Urinary bladder (tissue), 4 donors: ENCODE measurements around the gene AMER3. TPM values are rescaled to one million over a fixed set of nuclear protein-coding genes. Genes with fewer than 3 reads are reported as not detected.
"Not testable (repeated sequence)": the region's sequence is repeated elsewhere in the genome, so short reads cannot be mapped to it uniquely, and the experiment has no call there.

Experiments
- DNase-seq: peaks from one replicate; pipeline ENCODE4 v3.0.0-alpha.2; 2015; ENCODE audit errors: extremely low spot score
- H3K27ac ChIP-seq: one replicate; pipeline ENCODE4 v1.5.1; 2013; ENCODE audit warnings: low read depth, mild to moderate bottlenecking, moderate library complexity
- H3K36me3 ChIP-seq: one replicate; pipeline ENCODE4 v1.6.1; 2013; ENCODE audit warnings: mild to moderate bottlenecking, moderate library complexity; ENCODE audit not compliant: insufficient read depth
- H3K4me1 ChIP-seq: one replicate; pipeline ENCODE4 v1.6.1; 2013; ENCODE audit warnings: mild to moderate bottlenecking, moderate library complexity; ENCODE audit not compliant: insufficient read depth
- H3K4me3 ChIP-seq: one replicate; pipeline ENCODE4 v1.5.1; 2013; ENCODE audit warnings: low read depth, low read length
- whole genome bisulfite sequencing: extraction: QIAGEN DNeasy Blood & Tissue Kit; methylation state at CpG from one replicate; pipeline ENCODE4 v1.1.7; 2013; 5-methylcytosine and 5-hydroxymethylcytosine counted together
- polyA plus RNA-seq: library from polyadenylated mRNA; stranded (reverse); fragments of 200-250 nt; gene quantifications from one replicate; pipeline ENCODE4 v1.2.3, GENCODE V29; 2013
- total RNA-seq: library from RNA; depleted of rRNA; stranded (reverse); fragments of >200 nt; gene quantifications from one replicate; pipeline ENCODE4 v1.2.3, GENCODE V29; 2014
- donor health status: healthy with polysubstance abuse.
- donor health status: healthy.

AMER3 gene, protein sequence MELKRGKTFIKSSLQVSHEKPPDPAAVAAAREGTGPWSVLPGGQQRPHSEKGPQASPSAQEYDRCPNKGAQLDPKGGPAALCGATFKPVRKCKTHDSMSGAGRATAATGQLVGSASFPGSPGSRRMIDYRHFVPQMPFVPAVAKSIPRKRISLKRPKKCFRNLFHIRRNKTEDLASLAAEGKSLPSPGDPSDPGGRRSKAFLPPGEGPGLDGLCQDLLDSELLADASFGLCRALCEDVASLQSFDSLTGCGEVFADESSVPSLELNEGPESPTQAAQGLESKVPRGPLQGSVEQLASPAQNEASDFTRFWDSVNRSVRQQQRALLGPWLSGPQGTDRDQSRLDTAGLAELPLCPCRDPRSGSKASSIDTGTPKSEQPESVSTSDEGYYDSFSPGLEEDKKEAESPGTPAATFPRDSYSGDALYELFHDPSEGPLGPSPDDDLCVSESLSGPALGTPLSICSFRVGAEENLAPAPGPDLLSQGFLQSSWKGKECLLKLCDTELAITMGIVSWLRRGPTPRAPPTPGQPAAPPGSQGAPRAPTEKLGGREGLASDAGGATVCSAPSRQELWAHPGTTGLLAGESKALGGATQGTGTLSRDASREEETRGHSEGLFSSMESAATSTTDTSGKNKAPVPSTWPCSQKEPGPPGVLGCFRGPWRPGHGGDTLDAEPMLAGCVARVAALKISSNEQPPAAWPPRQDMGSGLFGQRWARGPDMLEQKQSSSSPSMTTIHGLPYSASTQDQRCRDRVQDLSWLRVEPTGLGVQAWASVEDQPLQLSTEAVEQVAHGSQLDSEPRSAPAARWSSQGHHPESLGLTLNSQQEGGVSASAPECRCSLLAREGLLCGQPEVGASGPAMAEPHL
- total RNA-seq (0.42 TPM), polyA plus RNA-seq (0.05 TPM)

- WGBS: 2% methylated on average over 43 of the region's 43 CpGs
- no peaks in the 10 kb centered on the region for H3K36me3 ChIP-seq
- DNase-seq: no peak
- H3K4me3 ChIP-seq: peak within 1 kb of the TSS; percentile 39
- H3K27ac ChIP-seq: no peak within 1 kb of the TSS
- no peaks in the 10 kb centered on the region for H3K4me1 ChIP-seq
Measured at GRCh38 chr2:130755256-130756052, at the start of gene AMER3. Gene AMER3, plus strand, starts transcription at chr2:130755540. Its CDS starts 6,533 bp downstream, at chr2:130762073.

- H3K4me1 ChIP-seq, H3K4me3 ChIP-seq, H3K36me3 ChIP-seq, H3K27ac ChIP-seq, DNase-seq: not testable (repeated sequence)
- WGBS: no CpG with 5 or more reads among the region's 2 CpGs
Measured at GRCh38 chr2:130714795-130715194, 40.5 kb upstream of the AMER3 start.

DNA sequence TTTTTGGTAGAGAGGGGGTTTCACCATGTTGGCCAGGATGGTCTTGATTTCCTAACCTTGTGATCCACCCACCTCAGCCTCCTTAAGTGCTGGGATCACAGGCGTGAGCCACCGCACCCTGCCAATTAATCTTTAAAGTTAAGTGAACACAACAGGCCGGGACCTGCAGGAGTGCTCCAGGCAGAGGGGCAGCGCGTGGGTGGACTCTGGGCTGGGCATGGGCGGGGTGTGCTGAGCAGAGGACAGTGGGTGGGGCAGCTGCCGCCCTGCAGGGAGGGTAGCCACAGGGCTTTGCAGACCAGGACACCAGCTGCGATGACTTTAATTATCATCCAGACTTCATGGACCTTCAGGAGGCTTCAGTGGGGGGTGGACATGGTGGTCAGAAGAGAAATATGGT is 35.3 kb upstream of the AMER3 start:
- H3K27ac ChIP-seq: no peak overlapping the region
- no peaks in the 10 kb centered on the region for H3K4me1 ChIP-seq
- no peak for DNase-seq
- H3K4me3 ChIP-seq: no peak overlapping the region
- WGBS: 88% methylated on average over 8 of the region's 8 CpGs
- H3K36me3 ChIP-seq: no peaks in the 10 kb centered on the region

DNA sequence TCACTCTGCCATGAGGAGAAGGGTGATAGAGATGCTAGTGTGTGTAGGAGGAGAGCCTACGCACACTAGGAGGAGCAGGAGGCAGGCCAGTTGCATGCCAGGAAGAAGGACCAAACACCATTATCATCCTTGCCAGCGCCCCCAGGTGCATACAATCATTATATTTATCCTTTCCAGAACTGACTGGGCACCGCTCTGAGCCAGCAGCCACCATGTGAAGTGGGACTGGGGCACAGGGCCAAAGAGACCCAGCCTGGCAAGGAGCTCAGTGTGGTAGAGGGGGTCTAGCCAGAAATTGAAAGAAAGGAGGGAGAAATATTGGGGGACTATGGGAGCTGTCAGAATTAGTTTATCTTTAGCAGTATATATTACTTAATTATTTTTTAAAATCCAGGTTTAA is 34.8 kb upstream of the AMER3 start:
- no peak for DNase-seq
- WGBS: 82% methylated on average over 3 of the region's 3 CpGs
- Histone ChIP-seq H3K4me1 (no peaks in the 10 kb centered on the region), H3K4me3 (no peak overlapping the region), H3K36me3 (no peaks in the 10 kb centered on the region), H3K27ac (no peak overlapping the region)

GRCh38 chr2:130724455-130724854 is 30.9 kb upstream of the AMER3 start:
- DNase-seq: no peak
- no peak overlapping the region for H3K27ac ChIP-seq
- no peaks in the 10 kb centered on the region for H3K36me3 ChIP-seq
- H3K4me1 ChIP-seq: peaks cover 2% of the 10 kb centered on the region
- no peak overlapping the region for H3K4me3 ChIP-seq
- WGBS: 87% methylated on average over 2 of the region's 2 CpGs

DNA sequence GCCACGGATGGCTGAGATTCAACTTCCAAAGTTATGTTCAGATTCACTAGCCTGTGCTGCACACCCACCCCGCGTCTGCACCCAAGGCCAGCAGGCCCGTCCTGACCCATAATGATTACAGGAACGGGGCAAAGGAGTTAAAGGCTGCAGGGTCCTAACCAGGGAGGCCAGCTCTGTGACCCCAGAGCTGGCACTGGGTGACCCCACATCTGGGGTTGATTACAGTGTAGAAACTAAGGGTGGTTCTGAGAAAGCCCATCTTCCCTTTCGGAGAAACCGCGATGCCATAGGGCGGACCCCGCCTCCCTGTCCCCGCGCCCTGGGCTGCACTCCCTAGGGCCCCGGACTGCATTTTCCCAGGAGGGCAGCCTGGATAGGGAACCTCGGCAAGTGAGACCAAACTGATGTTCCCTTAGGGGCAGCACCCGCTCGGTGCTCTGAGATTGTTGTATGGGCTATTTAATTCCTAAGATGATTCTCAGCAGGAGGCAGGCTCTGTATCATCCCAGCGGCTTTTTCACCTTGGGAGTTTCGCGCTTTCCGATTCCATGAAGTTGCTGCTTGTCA is 28.6 kb upstream of the AMER3 start:
- Histone ChIP-seq H3K27ac (no peak overlapping the region), H3K36me3 (no peaks in the 10 kb centered on the region), H3K4me3 (peak overlapping the region; percentile 40), H3K4me1 (peaks cover 2% of the 10 kb centered on the region)
- 11% methylated on average over 20 of the region's 20 CpGs for WGBS
- DNase-seq: no peak

DNA sequence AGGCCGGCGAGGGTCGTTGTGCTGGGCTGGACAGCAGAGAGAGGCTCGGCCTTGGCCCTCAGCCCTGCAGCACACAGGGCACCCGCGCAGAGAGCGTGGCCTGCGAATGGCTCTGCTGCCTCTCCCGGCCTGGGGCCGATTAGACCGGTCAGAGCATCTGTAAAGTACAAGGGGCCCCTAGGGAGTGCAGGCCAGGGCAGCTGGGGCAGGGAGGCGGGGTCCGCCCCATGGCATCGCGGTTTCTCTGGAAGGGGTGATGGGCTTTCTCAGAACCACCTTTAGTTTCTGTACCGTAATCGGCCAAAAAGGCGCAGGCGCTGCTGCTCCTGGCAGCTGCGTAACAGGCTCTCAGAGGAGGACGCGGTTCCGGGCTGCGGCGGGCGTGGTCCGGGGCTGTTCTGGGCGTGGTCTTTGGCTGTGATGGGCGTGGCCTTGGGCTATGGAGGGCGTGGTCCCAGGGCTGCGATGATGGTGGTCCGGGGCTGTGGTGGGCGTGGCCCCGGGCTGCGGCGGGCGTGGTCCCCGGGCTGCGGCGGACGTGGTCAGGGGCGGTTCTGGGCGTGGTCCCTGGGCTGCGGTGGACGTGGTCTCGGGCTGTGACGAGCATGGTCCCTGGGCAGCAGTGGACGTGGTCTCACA is 27.9 kb upstream of the AMER3 start:
- Histone ChIP-seq H3K27ac (no peak overlapping the region), H3K36me3 (no peaks in the 10 kb centered on the region), H3K4me1 (peaks cover 2% of the 10 kb centered on the region), H3K4me3 (peak overlapping the region; percentile 40)
- DNase-seq: peak; percentile 63
- under 1% methylated on average over 48 of the region's 48 CpGs for WGBS

- no peak overlapping the region for H3K27ac ChIP-seq
- 14% methylated on average over 12 of the region's 12 CpGs for WGBS
Measured at GRCh38 chr2:130728007-130728454, 27.3 kb upstream of the AMER3 start.

GRCh38 chr2:130728549-130729316 is 26.6 kb upstream of the AMER3 start, which contains the start of gene GPR148:
Gene GPR148, plus strand, starts transcription at chr2:130729070. Its CDS starts 82 bp downstream, at chr2:130729152.
- Histone ChIP-seq H3K27ac (no peak within 1 kb of the TSS), H3K4me3 (no peak within 1 kb of the TSS), H3K36me3 (no peaks in the 10 kb centered on the region), H3K4me1 (peaks cover 2% of the 10 kb centered on the region)
- DNase-seq: no peak
- WGBS: 72% methylated on average over 8 of the region's 8 CpGs

More at GRCh38 chr2:130728007-130728454, 27.3 kb upstream of the AMER3 start:
- Histone ChIP-seq H3K36me3 (no peaks in the 10 kb centered on the region), H3K4me3 (no peak overlapping the region), H3K4me1 (peaks cover 2% of the 10 kb centered on the region)
- DNase-seq: no peak

GRCh38 chr2:130729322-130730299 is 25.7 kb upstream of the AMER3 start:
- H3K4me3 ChIP-seq: no peak overlapping the region
- no peak for DNase-seq
- WGBS: 91% methylated on average over 17 of the region's 17 CpGs
- no peaks in the 10 kb centered on the region for H3K36me3 ChIP-seq
- no peak overlapping the region for H3K27ac ChIP-seq
- H3K4me1 ChIP-seq: peaks cover 2% of the 10 kb centered on the region

DNA sequence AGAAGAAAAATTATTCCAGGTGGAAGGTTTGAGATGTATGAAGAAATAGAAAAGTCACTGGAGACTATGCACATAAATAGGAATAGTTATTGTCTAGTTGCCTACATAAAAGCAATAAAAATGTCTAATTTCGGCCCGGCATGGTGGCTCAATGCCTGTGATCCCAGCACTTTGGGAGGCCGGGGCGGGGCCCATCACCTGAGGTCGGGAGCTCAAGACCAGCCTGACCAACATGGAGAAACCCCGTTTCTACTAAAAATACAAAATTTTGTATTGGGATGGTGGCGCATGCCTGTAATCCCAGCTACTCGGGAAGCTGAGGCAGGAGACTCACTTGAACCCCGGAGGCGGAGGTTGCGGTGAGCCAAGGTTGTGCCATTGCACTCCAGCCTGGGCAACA is 23.1 kb upstream of the AMER3 start:
- H3K36me3 ChIP-seq, H3K27ac ChIP-seq, H3K4me1 ChIP-seq, DNase-seq, H3K4me3 ChIP-seq: not testable (repeated sequence)
- 87% methylated on average over 11 of the region's 11 CpGs for WGBS
